H1 (cell line): ENCODE measurements around the gene SLC1A2. TPM values are rescaled to one million over a fixed set of nuclear protein-coding genes. Genes with fewer than 3 reads are reported as not detected.

Source experiments
- CTCF ChIA-PET: fragments of 300-600 bp; sonication (Branson Sonifier 250); formaldehyde crosslinking; loops from one replicate; lab custom pipeline; 2021; ENCODE audit not compliant: partially characterized antibody; lab: Charles Lee
- POLR2A ChIA-PET: fragments of 300-600 bp; sonication (Branson Sonifier 250); formaldehyde crosslinking; loops from one replicate; lab custom pipeline; 2021; ENCODE audit warnings: inconsistent platforms; ENCODE audit not compliant: partially characterized antibody; lab: Charles Lee
- DNase-seq, 2 experiments: peaks; one replicate each; pipeline versions ENCODE4 v3.0.0 to v3.0.0-alpha.2; 2010 to 2022; ENCODE audit warnings: low spot score in 2 of 2, low read depth in 1 of 2, mixed read lengths in 1 of 2
- FAIRE-seq: peaks from 2 replicates; lab custom pipeline; 2011; peaks lifted over from hg19 to GRCh38; lab: Jason Lieb, UNC
- H2AFZ ChIP-seq: 2 replicates; pipeline ENCODE4 v1.8.1; 2012; ENCODE audit warnings: low read length, inconsistent platforms
- H2AK5ac ChIP-seq: 2 replicates; pipeline ENCODE4 v1.6.1; 2013; ENCODE audit warnings: low read depth, low read length
- H2BK120ac ChIP-seq: replicated peaks from 2 replicates; pipeline ENCODE3; 2013; ENCODE audit warnings: low read depth, low read length, inconsistent platforms
- H2BK12ac ChIP-seq: 2 replicates; pipeline ENCODE4 v1.6.1; 2013; ENCODE audit warnings: low read depth, low read length
- H2BK15ac ChIP-seq: 2 replicates; pipeline ENCODE4 v1.6.1; 2013; ENCODE audit warnings: low read length
- H2BK20ac ChIP-seq: 2 replicates; pipeline ENCODE4 v1.6.1; 2013; ENCODE audit warnings: low read length
- H2BK5ac ChIP-seq: 2 replicates; pipeline ENCODE4 v1.6.1; 2013; ENCODE audit warnings: low read depth, low read length
- H3K14ac ChIP-seq: 2 replicates; pipeline ENCODE4 v1.6.1; 2013; ENCODE audit warnings: inconsistent platforms; ENCODE audit not compliant: insufficient read length
- H3K18ac ChIP-seq: 2 replicates; pipeline ENCODE4 v1.6.1; 2013; ENCODE audit warnings: low read length; ENCODE audit errors: extremely low read depth
- H3K23ac ChIP-seq: 2 replicates; pipeline ENCODE4 v1.6.1; 2013; ENCODE audit warnings: inconsistent platforms; ENCODE audit not compliant: insufficient read length
- H3K23me2 ChIP-seq: 2 replicates; pipeline ENCODE4 v1.6.1; 2013; ENCODE audit warnings: low read depth, low read length
- H3K27ac ChIP-seq: 2 replicates; pipeline ENCODE4 v1.6.1; 2011; ENCODE audit warnings: low read depth, low read length, inconsistent platforms
- H3K27me3 ChIP-seq, 4 experiments: replicated peaks in 1 of 4; 1 replicate in 1 of 4; 2 replicates in 3 of 4; pipeline versions ENCODE4 v1.6.1 to v1.8.1; 2011 to 2013; ENCODE audit warnings: low read length in 3 of 4, mild to moderate bottlenecking in 3 of 4, inconsistent platforms in 2 of 4, mixed read lengths in 2 of 4, moderate library complexity in 1 of 4; ENCODE audit not compliant: control insufficient read depth in 3 of 4, insufficient read depth in 3 of 4; ENCODE audit errors: extremely low read depth in 1 of 4
- H3K36me3 ChIP-seq, 4 experiments: 2 replicates each; pipeline versions ENCODE4 v1.6.1 to v1.8.1; 2011 to 2013; ENCODE audit warnings: mild to moderate bottlenecking in 4 of 4, low read length in 3 of 4, moderate library complexity in 2 of 4, control low read depth in 1 of 4, inconsistent platforms in 1 of 4; ENCODE audit not compliant: insufficient read depth in 4 of 4, control insufficient read depth in 2 of 4
- H3K4ac ChIP-seq: replicated peaks from 2 replicates; pipeline ENCODE3; 2013; ENCODE audit warnings: low read length, low read depth, mixed read lengths, inconsistent platforms; ENCODE audit not compliant: insufficient read length
- H3K4me1 ChIP-seq, 4 experiments: replicated peaks in 1 of 4; 1 replicate in 1 of 4; 2 replicates in 3 of 4; pipeline versions ENCODE4 v1.6.1 to v1.8.1; 2011 to 2013; ENCODE audit warnings: low read length in 3 of 4, inconsistent platforms in 2 of 4, mixed read lengths in 1 of 4; ENCODE audit not compliant: insufficient read depth in 4 of 4, control insufficient read depth in 3 of 4
- H3K4me2 ChIP-seq, 2 experiments: 2 replicates each; pipeline versions ENCODE4 v1.6.1 to v1.8.1; 2011 to 2013; ENCODE audit warnings: low read depth in 2 of 2, low read length in 2 of 2, control low read depth in 1 of 2, inconsistent platforms in 1 of 2, mild to moderate bottlenecking in 1 of 2; ENCODE audit not compliant: insufficient read depth in 1 of 2
- H3K4me3 ChIP-seq, 4 experiments: fragments of 200-600, 300-600 bp in 1 of 4; sonication (generic), shearing (Covaris generic), sonication (Bioruptor Twin) in 1 of 4; 2 replicates each; pipeline versions ENCODE4 v1.5.1 to v1.8.1; 2011 to 2016; ENCODE audit warnings: low read length in 4 of 4, low read depth in 3 of 4, control low read depth in 2 of 4, inconsistent platforms in 2 of 4, mild to moderate bottlenecking in 2 of 4, mixed read lengths in 1 of 4, moderate library complexity in 1 of 4; ENCODE audit not compliant: insufficient read depth in 2 of 4; ENCODE audit errors: extremely low read depth in 1 of 4
- H3K56ac ChIP-seq: replicated peaks from 2 replicates; pipeline ENCODE3; 2013; ENCODE audit warnings: low read depth, mild to moderate bottlenecking, mixed read lengths, low read length, inconsistent platforms; ENCODE audit not compliant: insufficient read length
- H3K79me1 ChIP-seq: 2 replicates; pipeline ENCODE4 v1.6.1; 2013; ENCODE audit warnings: low read depth, low read length, control low read depth
- H3K79me2 ChIP-seq, 2 experiments: 2 replicates each; pipeline versions ENCODE4 v1.6.1 to v1.8.1; 2012 to 2013; ENCODE audit warnings: low read length in 2 of 2, mild to moderate bottlenecking in 2 of 2, inconsistent platforms in 1 of 2; ENCODE audit not compliant: insufficient read depth in 2 of 2, control insufficient read depth in 1 of 2
- H3K9ac ChIP-seq, 4 experiments: replicated peaks in 1 of 4; 1 replicate in 1 of 4; 2 replicates in 3 of 4; pipeline versions ENCODE4 v1.6.1 to v1.8.1; 2011 to 2013; ENCODE audit warnings: low read depth in 3 of 4, low read length in 3 of 4, control low read depth in 2 of 4, mild to moderate bottlenecking in 2 of 4, moderate library complexity in 2 of 4, inconsistent platforms in 1 of 4; ENCODE audit errors: extremely low read depth in 1 of 4
- H3K9me3 ChIP-seq, 2 experiments: 2 replicates each; pipeline versions ENCODE4 v1.6.1 to v1.8.1; 2012 to 2013; ENCODE audit warnings: mild to moderate bottlenecking in 2 of 2, moderate library complexity in 2 of 2, control low read depth in 1 of 2, inconsistent platforms in 1 of 2, low read depth in 1 of 2, low read length in 1 of 2, mixed read lengths in 1 of 2; ENCODE audit not compliant: insufficient read depth in 2 of 2
- H4K20me1 ChIP-seq, 2 experiments: replicated peaks in 1 of 2; 2 replicates each; pipeline versions ENCODE3 to v1.8.1; 2011 to 2013; ENCODE audit warnings: inconsistent platforms in 2 of 2, low read length in 2 of 2, mild to moderate bottlenecking in 1 of 2; ENCODE audit not compliant: insufficient read depth in 2 of 2, control insufficient read depth in 1 of 2
- H4K5ac ChIP-seq: 2 replicates; pipeline ENCODE4 v1.6.1; 2013; ENCODE audit warnings: low read length, low read depth, mixed read lengths, inconsistent platforms; ENCODE audit not compliant: insufficient read length
- H4K8ac ChIP-seq: 2 replicates; pipeline ENCODE4 v1.8.0; 2013; ENCODE audit warnings: mild to moderate bottlenecking, moderate library complexity, low read length, inconsistent platforms; ENCODE audit not compliant: insufficient read depth; ENCODE audit errors: extremely low read depth
- H4K91ac ChIP-seq: replicated peaks from 2 replicates; pipeline ENCODE3; 2013; ENCODE audit warnings: low read length, mixed read lengths, inconsistent platforms; ENCODE audit not compliant: insufficient read length
- BCL11A ChIP-seq, 2 experiments: IDR thresholded peaks; one replicate each; pipeline ENCODE4 v1.6.1; 2011; ENCODE audit warnings: low read depth in 2 of 2, low read length in 2 of 2, mild to moderate bottlenecking in 2 of 2
- CBX8 ChIP-seq: fragments of 300-800, 300-1000 bp; sonication (generic); IDR thresholded peaks from 2 replicates; pipeline ENCODE4 v1.7.1; 2016; ENCODE audit warnings: low read depth, low read length, borderline replicate concordance
- CTCF ChIP-seq, 3 experiments: IDR thresholded peaks; 1 replicate in 2 of 3; 2 replicates in 1 of 3; pipeline versions ENCODE4 v1.5.1 to v1.6.1; 2011; ENCODE audit warnings: low read length in 3 of 3, mild to moderate bottlenecking in 3 of 3, inconsistent platforms in 2 of 3, low read depth in 1 of 3, moderate library complexity in 1 of 3; ENCODE audit not compliant: insufficient read depth in 1 of 3; ENCODE audit errors: control extremely low read depth in 1 of 3
- FOSL1 ChIP-seq: IDR thresholded peaks from 2 replicates; pipeline ENCODE4 v1.6.1; 2011; ENCODE audit warnings: mild to moderate bottlenecking, low read depth, low read length, moderate library complexity; ENCODE audit not compliant: insufficient read depth
- MAFK ChIP-seq: IDR thresholded peaks from 2 replicates; pipeline ENCODE4 v1.6.1; 2012; ENCODE audit warnings: low read depth, mild to moderate bottlenecking, improper control_type of control experiment, low read length
- NANOG ChIP-seq: IDR thresholded peaks from 2 replicates; pipeline ENCODE4 v1.6.1; 2011; ENCODE audit warnings: low read length, low read depth, mild to moderate bottlenecking, inconsistent platforms; ENCODE audit not compliant: insufficient read depth, poor library complexity, severe bottlenecking
- RNF2 ChIP-seq: fragments of 200-900, 300-1000 bp; sonication (generic); IDR thresholded peaks from 2 replicates; pipeline ENCODE4 v1.7.1; 2016; ENCODE audit warnings: borderline replicate concordance, low read depth, mild to moderate bottlenecking, antibody characterized with exemption, low read length; ENCODE audit not compliant: poor library complexity, severe bottlenecking; ENCODE audit errors: missing control alignments
- RXRA ChIP-seq: IDR thresholded peaks from 2 replicates; pipeline ENCODE4 v1.6.1; 2011; ENCODE audit warnings: low read depth, mild to moderate bottlenecking, low read length, moderate library complexity; ENCODE audit not compliant: insufficient read depth
- SP2 ChIP-seq: IDR thresholded peaks from 2 replicates; pipeline ENCODE4 v1.6.1; 2012; ENCODE audit warnings: mild to moderate bottlenecking, low read length, inconsistent platforms
- polyA plus RNA-seq, 7 experiments: library from polyadenylated mRNA; depleted of rRNA in 3 of 7; stranded (reverse) in 5 of 7; unstranded in 2 of 7; fragments of >200 nt in 5 of 7; fragments of 200-250 nt in 2 of 7; gene quantifications; 1 replicate in 5 of 7; 2 replicates in 1 of 7; 4 replicates in 1 of 7; pipeline versions ENCODE4 v1.2.1 to v1.2.3, GENCODE V29; 2011 to 2013; ENCODE audit warnings: missing spikeins in 2 of 7, mixed read lengths in 2 of 7
- total RNA-seq: library from RNA; stranded (reverse); fragmentation: NEBNext Ultra II Directional; extraction: Animal tissue kit (Norgen Biotek cat#: 25700); gene quantifications from 2 replicates; pipeline ENCODE4 v1.2.1, GENCODE V29; 2021
- TF ChIP-seq, protein P1 (sequence below): IDR thresholded peaks from 2 replicates; pipeline ENCODE4 v1.6.1; 2012; ENCODE audit warnings: low read length, inconsistent platforms

SLC1A2 gene
- total and polyA plus RNA-seq, 2 of the 8 experiments (the other 6 are each of a cell fraction or from before 2014, with no cell fraction given), result 0.57 to 1.2 TPM

GRCh38 chr11:35286126-35286525 is 133.2 kb downstream of the SLC1A2 start:
- no peak overlapping the region for H3K23ac ChIP-seq
- H3K4me1 ChIP-seq, result no peaks in the 10 kb centered on the region; a peak in 1 of 7 replicates
- H2AFZ ChIP-seq, result no peak overlapping the region
- H4K20me1 ChIP-seq, result no peaks in the 10 kb centered on the region
- ChIA-PET POLR2A (no interaction called here), CTCF (interaction anchor here (0.8 kb wide), 2 partner anchors 20 to 22 kb away, joined by 3 read pairs; no protein-coding TSS in a partner anchor)
- H3K27me3 ChIP-seq, result no peaks in the 10 kb centered on the region
- no peaks in the 10 kb centered on the region for H3K36me3 ChIP-seq
- H3K79me2 ChIP-seq, result no peaks in the 10 kb centered on the region
- no peaks in the 10 kb centered on the region for H3K79me1 ChIP-seq
- FAIRE-seq, result no peak
- no peak overlapping the region for H2BK12ac ChIP-seq
- no peak overlapping the region for H3K4me3 ChIP-seq
- DNase-seq, result no peak
- H2BK15ac ChIP-seq, result no peak overlapping the region
- no peaks in the 10 kb centered on the region for H3K23me2 ChIP-seq
- no peak overlapping the region for H3K14ac ChIP-seq
- H3K9me3 ChIP-seq, result no peaks in the 10 kb centered on the region
- no peak overlapping the region for H3K56ac ChIP-seq
- no peak overlapping the region for H2BK120ac ChIP-seq
- no peak overlapping the region for H2BK20ac ChIP-seq
- H3K27ac ChIP-seq, result no peak overlapping the region
- H2BK5ac ChIP-seq, result no peak overlapping the region
- no peak overlapping the region for H3K4me2 ChIP-seq
- no peak overlapping the region for H2AK5ac ChIP-seq
- H3K9ac ChIP-seq, result no peak overlapping the region
- H3K18ac ChIP-seq, result no peak overlapping the region
- H4K8ac ChIP-seq, result no peak overlapping the region
- H4K91ac ChIP-seq, result no peak overlapping the region
- H3K4ac ChIP-seq, result no peak overlapping the region
- H4K5ac ChIP-seq, result no peak overlapping the region
- TF ChIP-seq MAFK (no peak), FOSL1 (no peak), CTCF (IDR thresholded peaks at IDR 0.05; ENCODE audit: control extremely low read depth in 1 of 3, insufficient read depth in 1 of 3, low read depth in 1 of 3, low read length in 3 of 3) (no peak), CBX8 (no peak), NANOG (no peak), BCL11A (IDR thresholded peaks at IDR 0.05; ENCODE audit: low read depth in 2 of 2, low read length in 2 of 2) (no peak), RNF2 (no peak), SP2 (no peak), RXRA (no peak)
- TF ChIP-seq, protein P1, sequence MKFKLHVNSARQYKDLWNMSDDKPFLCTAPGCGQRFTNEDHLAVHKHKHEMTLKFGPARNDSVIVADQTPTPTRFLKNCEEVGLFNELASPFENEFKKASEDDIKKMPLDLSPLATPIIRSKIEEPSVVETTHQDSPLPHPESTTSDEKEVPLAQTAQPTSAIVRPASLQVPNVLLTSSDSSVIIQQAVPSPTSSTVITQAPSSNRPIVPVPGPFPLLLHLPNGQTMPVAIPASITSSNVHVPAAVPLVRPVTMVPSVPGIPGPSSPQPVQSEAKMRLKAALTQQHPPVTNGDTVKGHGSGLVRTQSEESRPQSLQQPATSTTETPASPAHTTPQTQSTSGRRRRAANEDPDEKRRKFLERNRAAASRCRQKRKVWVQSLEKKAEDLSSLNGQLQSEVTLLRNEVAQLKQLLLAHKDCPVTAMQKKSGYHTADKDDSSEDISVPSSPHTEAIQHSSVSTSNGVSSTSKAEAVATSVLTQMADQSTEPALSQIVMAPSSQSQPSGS, result no peak
